Measurements from ENCODE around the gene RMP24.
"Not testable (repeated sequence)": the region's sequence is repeated elsewhere in the genome, so short reads cannot be mapped to it uniquely, and the experiment has no call there.

Gene RMP24

DNA sequence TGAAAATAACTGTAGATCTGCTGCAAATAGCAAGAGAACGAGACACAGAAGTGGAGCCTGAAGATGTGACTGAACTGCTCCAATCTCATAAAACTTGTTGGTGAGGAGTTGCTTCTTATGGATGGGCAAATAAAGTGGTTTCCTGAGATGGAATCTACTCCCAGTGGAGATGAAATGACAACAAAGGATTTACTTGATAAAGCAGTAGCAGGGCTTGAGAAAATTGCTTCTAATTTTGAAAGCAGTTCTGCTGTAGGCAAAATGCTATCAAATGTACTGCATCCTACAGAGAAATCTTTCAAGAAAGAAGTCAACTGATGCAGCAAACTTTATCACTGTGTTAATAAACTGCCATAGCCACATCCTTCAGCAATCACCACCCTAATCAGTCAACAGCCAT lies 50.9 kb downstream of the RMP24 start:
- no peak overlapping the region for H3K27ac Mint-ChIP-seq
- H3K4me1 Mint-ChIP-seq: no peaks in the 10 kb centered on the region; the same call in 2 of the 3 replicates
- Histone ChIP-seq H2AFZ (no peak overlapping the region), H3K27ac (ENCODE audit: low read depth) (no peak overlapping the region; the same call in 1 of the 2 replicates), H3K4me1 (ENCODE audit: insufficient read depth) (no peaks in the 10 kb centered on the region), H3K4me2 (no peak overlapping the region), H3K4me3 (no peak overlapping the region), H3K79me2 (replicated peaks; ENCODE audit: insufficient read depth) (no peaks in the 10 kb centered on the region), H3K27me3 (ENCODE audit: insufficient read depth) (no peaks in the 10 kb centered on the region), H4K20me1 (replicated peaks; ENCODE audit: insufficient read depth) (peaks cover 5% of the 10 kb centered on the region; the same call in 1 of the 2 replicates), H3K9me2 (ENCODE audit: insufficient read depth) (no peaks in the 10 kb centered on the region), H3F3A (replicated peaks; ENCODE audit: low read depth) (no peaks in the 10 kb centered on the region), H3K36me3 (ENCODE audit: insufficient read depth) (peaks cover 22% of the 10 kb centered on the region)
- peaks cover 37% of the 10 kb centered on the region for H3K36me3 Mint-ChIP-seq (ENCODE audit: low read depth)
- no peaks in the 10 kb centered on the region for H3K9me3 Mint-ChIP-seq
- no peak overlapping the region for H3K4me3 Mint-ChIP-seq
- H3K27me3 Mint-ChIP-seq (ENCODE audit: insufficient read depth, low read depth, poor library complexity): no peaks in the 10 kb centered on the region
- no peak for ATAC-seq
- no peak for TF ChIP-seq JUNB (IDR thresholded peaks at IDR 0.05; ENCODE audit: unreplicated experiment)
- no peak for TF ChIP-seq ZNF114 (CRISPR knock-in tag; IDR thresholded peaks at IDR 0.05)
- TF ChIP-seq, protein P1, sequence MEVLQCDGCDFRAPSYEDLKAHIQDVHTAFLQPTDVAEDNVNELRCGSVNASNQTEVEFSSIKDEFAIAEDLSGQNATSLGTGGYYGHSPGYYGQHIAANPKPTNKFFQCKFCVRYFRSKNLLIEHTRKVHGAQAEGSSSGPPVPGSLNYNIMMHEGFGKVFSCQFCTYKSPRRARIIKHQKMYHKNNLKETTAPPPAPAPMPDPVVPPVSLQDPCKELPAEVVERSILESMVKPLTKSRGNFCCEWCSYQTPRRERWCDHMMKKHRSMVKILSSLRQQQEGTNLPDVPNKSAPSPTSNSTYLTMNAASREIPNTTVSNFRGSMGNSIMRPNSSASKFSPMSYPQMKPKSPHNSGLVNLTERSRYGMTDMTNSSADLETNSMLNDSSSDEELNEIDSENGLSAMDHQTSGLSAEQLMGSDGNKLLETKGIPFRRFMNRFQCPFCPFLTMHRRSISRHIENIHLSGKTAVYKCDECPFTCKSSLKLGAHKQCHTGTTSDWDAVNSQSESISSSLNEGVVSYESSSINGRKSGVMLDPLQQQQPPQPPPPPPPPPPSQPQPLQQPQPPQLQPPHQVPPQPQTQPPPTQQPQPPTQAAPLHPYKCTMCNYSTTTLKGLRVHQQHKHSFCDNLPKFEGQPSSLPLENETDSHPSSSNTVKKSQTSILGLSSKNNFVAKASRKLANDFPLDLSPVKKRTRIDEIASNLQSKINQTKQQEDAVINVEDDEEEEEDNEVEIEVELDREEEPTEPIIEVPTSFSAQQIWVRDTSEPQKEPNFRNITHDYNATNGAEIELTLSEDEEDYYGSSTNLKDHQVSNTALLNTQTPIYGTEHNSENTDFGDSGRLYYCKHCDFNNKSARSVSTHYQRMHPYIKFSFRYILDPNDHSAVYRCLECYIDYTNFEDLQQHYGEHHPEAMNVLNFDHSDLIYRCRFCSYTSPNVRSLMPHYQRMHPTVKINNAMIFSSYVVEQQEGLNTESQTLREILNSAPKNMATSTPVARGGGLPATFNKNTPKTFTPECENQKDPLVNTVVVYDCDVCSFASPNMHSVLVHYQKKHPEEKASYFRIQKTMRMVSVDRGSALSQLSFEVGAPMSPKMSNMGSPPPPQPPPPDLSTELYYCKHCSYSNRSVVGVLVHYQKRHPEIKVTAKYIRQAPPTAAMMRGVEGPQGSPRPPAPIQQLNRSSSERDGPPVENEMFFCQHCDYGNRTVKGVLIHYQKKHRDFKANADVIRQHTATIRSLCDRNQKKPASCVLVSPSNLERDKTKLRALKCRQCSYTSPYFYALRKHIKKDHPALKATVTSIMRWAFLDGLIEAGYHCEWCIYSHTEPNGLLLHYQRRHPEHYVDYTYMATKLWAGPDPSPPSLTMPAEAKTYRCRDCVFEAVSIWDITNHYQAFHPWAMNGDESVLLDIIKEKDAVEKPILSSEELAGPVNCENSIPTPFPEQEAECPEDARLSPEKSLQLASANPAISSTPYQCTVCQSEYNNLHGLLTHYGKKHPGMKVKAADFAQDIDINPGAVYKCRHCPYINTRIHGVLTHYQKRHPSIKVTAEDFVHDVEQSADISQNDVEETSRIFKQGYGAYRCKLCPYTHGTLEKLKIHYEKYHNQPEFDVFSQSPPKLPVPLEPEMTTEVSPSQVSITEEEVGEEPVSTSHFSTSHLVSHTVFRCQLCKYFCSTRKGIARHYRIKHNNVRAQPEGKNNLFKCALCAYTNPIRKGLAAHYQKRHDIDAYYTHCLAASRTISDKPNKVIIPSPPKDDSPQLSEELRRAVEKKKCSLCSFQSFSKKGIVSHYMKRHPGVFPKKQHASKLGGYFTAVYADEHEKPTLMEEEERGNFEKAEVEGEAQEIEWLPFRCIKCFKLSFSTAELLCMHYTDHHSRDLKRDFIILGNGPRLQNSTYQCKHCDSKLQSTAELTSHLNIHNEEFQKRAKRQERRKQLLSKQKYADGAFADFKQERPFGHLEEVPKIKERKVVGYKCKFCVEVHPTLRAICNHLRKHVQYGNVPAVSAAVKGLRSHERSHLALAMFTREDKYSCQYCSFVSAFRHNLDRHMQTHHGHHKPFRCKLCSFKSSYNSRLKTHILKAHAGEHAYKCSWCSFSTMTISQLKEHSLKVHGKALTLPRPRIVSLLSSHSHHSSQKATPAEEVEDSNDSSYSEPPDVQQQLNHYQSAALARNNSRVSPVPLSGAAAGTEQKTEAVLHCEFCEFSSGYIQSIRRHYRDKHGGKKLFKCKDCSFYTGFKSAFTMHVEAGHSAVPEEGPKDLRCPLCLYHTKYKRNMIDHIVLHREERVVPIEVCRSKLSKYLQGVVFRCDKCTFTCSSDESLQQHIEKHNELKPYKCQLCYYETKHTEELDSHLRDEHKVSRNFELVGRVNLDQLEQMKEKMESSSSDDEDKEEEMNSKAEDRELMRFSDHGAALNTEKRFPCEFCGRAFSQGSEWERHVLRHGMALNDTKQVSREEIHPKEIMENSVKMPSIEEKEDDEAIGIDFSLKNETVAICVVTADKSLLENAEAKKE (CRISPR knock-in tag; IDR thresholded peaks at IDR 0.05): no peak
- no peak for TF ChIP-seq STAT1 (IDR thresholded peaks at IDR 0.05; ENCODE audit: unreplicated experiment)
- TF ChIP-seq EZH2 (IDR thresholded peaks at IDR 0.05; ENCODE audit: low read depth, unreplicated experiment): no peak
- TF ChIP-seq, protein P2, sequence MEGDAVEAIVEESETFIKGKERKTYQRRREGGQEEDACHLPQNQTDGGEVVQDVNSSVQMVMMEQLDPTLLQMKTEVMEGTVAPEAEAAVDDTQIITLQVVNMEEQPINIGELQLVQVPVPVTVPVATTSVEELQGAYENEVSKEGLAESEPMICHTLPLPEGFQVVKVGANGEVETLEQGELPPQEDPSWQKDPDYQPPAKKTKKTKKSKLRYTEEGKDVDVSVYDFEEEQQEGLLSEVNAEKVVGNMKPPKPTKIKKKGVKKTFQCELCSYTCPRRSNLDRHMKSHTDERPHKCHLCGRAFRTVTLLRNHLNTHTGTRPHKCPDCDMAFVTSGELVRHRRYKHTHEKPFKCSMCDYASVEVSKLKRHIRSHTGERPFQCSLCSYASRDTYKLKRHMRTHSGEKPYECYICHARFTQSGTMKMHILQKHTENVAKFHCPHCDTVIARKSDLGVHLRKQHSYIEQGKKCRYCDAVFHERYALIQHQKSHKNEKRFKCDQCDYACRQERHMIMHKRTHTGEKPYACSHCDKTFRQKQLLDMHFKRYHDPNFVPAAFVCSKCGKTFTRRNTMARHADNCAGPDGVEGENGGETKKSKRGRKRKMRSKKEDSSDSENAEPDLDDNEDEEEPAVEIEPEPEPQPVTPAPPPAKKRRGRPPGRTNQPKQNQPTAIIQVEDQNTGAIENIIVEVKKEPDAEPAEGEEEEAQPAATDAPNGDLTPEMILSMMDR (conservative IDR thresholded peaks at IDR 0.05; ENCODE audit: low read depth in 2 of 2): no peak
- no peak for DNase-seq (ENCODE audit: low spot score)

DNA sequence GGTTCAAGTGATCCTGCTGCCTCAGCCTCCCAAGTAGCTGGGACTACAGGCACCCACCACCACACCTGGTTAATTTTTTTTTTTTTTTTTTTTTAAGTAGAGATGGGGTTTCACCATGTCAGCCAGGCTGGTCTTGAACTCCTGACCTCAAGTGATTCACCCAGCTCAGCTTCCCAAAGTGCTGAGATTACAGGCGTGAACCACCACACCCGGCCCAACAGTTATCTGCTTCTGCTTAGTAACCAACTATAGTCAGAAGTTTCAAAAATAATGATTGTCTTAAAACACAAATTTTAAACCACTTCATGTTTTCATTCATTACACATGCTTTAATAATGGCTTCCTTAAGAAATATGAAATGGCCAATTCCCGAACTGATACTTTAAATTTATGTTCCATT lies 51.8 kb downstream of the RMP24 start:
- H3K4me3 ChIP-seq; H3K79me2 ChIP-seq (replicated peaks; ENCODE audit: insufficient read depth); H3K27ac Mint-ChIP-seq; H3K27me3 ChIP-seq (ENCODE audit: insufficient read depth); H3K4me1 ChIP-seq (ENCODE audit: insufficient read depth); H3K27ac ChIP-seq (ENCODE audit: low read depth); H3K4me2 ChIP-seq; H3K27me3 Mint-ChIP-seq (ENCODE audit: insufficient read depth, low read depth, poor library complexity); H3K4me3 Mint-ChIP-seq; H3K4me1 Mint-ChIP-seq; H2AFZ ChIP-seq; DNase-seq (ENCODE audit: low spot score); ATAC-seq; H3K9me3 Mint-ChIP-seq; H3K9me2 ChIP-seq (ENCODE audit: insufficient read depth); H3F3A ChIP-seq (replicated peaks; ENCODE audit: low read depth): not testable (repeated sequence)
- Histone ChIP-seq H3K36me3 (ENCODE audit: insufficient read depth) (peaks cover 22% of the 10 kb centered on the region), H4K20me1 (replicated peaks; ENCODE audit: insufficient read depth) (peaks cover 11% of the 10 kb centered on the region; the same call in 1 of the 2 replicates)
- peaks cover 45% of the 10 kb centered on the region; the same call in 2 of the 3 replicates for H3K36me3 Mint-ChIP-seq (ENCODE audit: low read depth)

Data from GM23338 (cell line).